Fibroblast of skin of scalp (primary cell): ENCODE measurements around the gene PKD2.

ENCODE experiments used
- DNase-seq: peaks from one replicate; pipeline ENCODE4 v3.0.0-alpha.2; 2013

Gene PKD2

DNA sequence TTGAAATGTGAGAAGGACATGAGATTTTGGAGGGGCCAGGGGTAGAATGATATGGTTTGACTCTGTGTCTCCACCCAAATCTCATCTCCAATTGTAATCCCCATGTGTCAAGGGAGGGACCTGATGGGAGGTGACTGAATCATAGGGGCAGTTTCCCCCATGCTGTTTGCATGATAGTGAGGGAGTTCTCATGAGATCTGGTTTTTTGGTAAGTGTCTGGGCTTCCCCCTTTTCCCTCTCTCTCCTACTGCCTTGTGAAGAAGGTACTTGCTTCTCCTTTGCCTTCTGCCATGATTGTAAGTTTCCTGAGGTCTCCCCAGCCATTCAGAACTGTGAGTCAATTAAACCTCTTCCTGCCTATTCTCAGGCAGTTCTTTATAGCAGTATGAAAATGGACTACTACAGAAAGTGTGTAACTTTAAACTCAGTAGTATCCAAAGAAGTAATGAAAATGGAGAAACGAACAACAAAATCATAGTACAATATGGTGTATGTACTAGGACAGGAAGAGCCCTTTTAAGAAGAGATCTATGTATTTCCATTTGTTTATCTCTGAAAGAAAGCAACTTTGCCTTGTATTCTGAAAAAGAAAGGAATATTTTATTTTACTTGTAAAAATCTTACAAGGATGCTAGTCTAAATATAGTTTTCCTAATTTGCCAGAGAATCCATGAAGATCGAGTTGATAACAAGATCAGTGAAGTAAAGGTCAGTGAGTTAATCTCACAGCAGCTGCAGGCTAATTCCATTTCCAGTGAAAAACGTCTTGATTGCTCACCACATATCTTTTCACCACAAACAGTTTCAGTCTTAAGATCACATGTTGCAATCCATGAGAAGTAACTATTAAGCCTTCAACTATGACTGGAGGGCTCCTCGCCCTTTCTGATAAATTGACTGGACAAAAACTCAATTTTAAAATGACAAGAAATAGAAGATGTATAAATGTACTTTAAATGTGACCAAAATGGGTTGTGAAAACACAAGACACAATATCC is 20.5 kb downstream of the PKD2 start:
- peak; percentile 80 for DNase-seq

DNA sequence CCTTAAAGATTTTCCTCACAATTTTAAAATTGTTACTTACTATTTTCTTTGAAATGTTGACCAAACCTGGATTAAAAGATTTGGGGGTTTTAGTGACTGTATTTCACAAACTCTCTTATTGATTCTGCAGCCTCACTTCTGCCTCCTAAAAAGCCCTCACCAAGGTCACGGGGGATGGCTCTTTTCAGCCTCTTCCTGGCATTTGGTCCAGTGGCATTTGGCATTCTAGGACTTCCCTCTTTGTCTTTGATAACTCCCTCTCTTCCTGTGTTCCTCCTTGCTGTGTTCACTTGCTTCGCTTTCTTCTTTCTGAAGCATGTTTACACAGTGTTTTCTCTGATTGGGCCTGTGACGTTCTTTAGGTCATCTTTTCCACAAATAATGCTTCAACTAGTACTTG is 21.5 kb downstream of the PKD2 start:
- DNase-seq, result no peak

DNA sequence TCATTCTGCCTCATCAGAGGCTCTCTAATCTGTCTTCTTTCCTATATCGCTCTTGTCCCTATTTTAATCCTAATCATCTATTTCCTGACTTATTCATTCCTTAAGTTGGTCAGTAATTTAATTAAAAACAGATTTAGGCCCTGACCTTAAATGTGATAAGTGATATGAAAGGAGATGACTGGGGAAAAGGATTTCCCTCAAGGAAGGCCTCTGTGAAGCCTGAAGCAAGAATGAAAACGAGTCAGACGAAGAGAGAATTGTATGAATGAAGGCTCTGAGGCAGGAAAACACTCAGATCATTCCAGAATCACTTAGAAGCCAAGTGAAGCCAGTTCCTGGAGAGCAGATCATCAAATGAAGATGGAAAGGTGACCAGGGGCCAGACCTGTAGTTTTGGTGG is 22.1 kb downstream of the PKD2 start:
- DNase-seq, result no peak

DNA sequence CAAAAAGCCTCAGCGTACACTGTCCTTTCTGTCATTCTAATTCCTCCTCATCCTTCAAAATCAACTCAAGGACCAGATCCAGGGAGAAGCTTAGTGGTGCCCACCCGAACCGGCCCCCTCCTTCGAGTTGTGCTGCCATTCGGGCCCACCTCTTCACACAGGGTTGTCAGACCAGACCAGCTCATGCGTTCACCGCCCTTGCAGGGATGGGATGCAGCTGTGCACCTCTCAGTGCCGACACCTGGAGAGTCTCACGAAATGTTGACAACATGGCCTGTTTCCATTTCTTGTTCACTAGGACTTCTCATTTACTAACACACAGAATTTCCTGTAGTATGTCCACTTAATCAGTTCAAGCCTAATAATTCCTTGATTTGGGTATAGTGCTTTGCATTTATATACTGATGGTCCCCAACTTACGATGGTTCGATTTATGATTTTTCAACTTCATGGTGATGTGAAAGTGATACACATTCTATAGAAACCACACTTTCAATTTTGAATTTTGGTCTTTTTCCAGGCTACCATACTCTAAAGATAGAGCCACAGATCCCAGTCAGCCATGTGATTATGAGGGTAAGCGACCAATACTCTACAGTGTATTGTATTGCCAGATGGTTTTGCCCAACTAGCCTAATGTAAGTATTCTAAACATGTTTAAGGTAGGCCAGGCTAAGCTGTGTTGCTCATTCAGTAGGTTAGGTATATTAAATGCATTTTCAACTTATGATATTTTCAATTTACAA is 23.3 kb downstream of the PKD2 start:
- no peak for DNase-seq

DNA sequence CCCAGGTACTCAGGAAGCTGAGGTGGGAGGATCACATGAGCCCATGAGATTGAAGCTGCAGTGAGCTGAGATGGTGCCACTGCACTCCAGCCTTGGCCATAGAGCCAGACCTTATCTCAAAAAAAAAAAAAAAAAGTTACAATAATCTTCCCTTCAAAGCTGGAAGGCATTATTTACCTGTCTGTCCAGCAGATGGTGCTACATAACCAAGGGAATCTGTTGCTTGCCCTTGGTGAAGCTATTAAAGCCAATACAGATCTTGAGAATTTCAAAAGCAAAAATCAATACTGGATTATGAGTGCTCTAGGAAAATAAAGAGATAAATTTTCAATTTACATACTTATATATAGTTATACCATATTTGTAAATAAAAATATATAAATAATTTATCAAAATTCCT is 25.9 kb downstream of the PKD2 start:
- peak; percentile 64 for DNase-seq

DNA sequence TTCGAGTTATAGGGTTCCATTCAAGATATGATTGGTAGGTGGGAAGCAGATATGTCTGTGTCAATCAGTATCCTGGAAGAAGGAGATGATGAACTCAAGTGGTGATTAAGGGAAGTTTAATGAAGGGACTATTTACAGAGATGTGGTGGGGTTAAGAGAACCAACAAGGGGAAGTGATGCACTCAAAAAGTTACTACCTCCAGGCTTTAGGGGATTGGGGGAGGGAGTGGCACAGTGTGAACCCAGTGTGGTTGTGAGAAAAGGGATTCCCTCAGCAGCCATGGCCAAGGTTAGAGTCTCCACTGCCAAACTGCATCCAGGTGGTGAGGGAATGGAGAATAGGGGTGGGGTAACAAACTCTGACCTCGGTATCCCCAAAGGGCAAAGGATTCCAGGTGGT is 27.9 kb downstream of the PKD2 start:
- DNase-seq, result no peak

DNA sequence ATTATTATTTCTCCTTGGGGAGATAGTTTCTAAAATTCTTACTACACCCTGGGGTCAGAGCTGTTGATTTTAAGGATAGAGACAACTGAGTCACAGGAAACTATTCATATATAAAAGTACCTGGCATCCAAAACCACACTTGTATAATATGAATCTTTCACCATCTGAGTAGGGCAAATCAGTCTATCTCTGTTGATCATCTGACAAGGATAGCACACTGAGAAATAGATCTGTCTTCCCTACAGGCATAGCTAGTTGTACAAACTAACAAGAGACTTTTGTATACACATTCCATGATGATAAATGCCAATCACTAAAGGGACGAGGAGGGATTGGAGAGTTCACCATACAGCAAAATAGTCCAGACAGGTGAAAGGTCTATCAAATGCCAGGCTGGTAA is 30.0 kb downstream of the PKD2 start:
- no peak for DNase-seq

DNA sequence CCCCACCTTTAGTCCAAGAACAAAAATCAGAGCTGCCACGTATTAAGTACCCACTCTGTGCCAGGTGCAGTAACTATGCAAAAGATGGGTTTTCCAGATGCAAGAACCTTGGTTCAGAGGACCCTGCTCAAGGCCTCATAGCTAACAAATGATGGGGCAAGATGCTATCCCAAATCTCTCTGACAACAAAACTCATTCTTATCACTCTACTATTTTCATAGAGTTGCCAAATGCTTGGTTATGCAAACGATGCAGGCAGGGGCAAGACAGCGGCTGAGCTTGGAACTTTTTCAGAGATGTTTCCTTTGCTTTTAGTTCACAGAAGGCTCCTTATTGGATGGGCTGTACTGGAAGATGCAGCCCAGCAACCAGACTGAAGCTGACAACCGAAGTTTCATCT is 30.5 kb downstream of the PKD2 start:
- no peak for DNase-seq

DNA sequence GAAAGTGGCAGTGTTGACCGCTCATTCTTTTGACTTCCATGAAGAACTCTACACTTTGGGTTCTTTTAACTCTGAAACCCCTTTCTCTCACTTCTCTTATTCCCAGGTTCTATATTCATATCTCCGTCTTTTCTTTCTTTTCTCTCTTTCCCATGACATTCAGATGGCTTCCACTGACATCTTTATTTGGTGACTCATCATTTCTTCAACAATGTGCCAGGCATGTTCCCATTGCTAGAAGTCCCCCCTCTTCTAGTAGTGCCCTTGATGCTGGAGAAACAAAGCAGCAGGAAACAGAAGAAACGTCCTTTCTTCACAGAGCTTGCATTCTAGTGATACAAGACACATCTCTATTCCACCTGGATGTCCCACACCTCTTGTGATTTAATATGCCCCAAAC is 33.3 kb downstream of the PKD2 start:
- DNase-seq, result peak; percentile 17

DNA sequence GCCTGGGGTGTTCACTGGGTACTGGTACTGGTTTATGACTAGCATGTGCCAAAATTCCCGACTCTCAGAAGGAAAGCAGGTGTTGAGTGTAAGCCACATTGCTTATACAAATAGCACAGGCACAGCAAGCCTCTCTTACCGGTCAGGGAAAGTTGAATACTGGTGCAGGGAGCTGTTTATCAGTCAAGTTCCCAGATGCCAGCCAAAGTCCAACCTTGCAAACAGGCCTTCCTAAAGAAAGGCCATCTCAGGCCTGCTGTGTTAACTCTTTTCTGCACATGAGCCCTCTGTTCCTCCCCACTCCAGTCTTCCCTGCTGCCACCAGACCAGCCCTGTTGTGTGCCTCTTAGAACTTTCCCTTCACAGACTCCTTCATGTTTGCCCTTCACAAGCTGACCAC is 34.2 kb downstream of the PKD2 start:
- no peak for DNase-seq

DNA sequence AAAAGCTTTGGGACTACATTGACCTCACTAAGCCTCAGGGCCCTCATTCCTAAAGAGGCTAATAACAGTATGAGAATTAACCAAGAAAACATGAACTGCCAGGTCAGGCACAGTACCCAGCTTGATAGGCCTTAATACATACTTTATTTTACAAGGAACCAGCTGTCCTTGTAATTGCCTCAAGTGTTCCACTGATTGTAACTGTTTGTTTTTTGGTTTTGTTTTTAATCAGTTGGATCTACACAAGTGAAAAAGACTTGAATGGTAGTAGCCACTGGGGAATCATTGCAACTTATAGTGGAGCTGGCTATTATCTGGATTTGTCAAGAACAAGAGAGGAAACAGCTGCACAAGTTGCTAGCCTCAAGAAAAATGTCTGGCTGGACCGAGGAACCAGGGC is 35.6 kb downstream of the PKD2 start:
- DNase-seq, result no peak

DNA sequence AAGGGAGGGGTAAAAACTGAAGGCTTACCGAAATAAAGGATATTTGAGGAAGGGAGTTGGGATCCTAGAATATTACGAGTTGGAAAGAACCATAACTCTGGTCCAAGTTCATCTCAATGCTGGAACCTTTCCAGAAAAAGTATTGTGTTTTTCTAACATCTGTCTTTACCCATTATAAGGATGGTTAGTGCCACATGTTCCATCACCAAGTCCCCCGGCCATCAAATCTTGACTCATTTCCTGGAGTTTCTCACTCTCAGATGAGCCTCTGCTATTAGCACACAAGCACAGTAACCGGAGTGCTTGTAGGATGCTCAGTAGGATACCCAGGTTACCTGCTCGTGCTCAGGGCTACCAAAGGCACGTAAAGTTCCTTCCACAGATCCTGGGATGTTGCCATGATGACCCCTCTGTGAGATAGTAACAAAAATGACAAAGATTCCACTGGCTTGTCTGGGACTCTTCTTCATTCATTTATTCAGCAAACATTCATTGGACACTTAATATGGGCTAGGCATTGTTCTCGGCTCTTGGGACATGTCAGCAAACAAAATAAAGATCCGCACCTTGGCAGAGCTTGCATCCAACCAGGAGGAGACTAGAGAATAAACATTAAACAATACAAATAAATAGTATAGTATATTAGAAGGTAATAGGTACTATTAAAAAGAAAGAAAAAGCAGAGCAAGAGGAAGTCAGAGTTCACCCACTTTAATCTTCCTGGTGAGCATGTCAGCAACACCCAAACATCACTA is 36.3 kb downstream of the PKD2 start:
- DNase-seq, result no peak

DNA sequence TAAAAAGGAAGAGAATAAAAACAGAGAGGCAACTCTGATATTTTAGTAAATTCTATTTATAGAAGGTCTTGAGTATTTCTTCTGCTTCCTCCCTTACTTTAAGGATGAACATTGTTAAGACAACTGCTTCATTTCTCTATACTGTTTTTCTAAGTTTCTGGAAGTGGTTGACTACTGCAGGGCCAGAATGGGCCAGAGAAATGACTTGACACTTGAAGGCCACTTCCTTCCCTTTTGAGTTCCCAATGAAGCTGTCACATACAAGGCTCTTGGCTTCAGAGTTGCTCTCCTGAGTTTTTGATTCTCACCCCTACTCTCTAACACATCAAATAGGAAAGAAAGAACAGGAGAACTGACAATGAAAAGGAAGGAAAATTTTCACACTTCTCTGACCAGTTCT is 37.6 kb downstream of the PKD2 start:
- DNase-seq, result no peak

DNA sequence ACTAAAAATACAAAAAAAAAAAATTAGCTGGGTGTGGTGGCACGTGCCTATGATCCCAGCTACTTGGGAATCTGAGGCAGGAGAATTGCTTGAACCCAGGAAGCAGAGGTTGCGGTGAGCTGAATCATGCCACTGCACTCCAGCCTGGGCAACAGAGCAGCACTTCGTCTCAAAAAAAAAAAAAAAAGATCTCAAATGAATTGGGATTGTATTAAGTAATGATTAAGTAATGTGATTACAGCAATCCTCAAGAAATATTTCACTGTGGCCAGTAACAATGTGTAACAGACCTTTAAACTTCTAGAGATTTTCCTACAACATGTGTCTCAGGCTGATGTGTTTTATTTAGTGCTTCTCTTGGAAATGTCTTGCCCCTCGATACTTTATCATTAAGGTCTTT is 46.8 kb downstream of the PKD2 start:
- no peak for DNase-seq

DNA sequence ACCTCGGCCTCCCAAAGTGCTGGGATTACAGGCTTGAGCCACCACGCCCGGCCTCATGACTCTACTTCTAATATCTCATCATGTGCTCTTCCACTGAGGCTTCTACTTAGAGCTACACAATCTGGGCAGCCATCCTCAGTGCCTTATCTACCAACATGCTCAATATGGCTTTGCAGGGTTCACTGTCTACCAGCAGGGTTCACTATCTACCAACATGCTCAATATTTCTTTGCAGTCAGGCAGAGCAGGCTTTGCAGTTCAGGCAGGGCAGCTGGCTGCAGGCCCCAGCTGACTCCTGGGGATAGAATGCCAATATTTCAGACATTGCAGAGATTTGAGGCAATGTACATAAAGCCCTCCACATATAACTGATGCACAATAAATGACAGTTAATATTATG is 47.5 kb downstream of the PKD2 start:
- DNase-seq, result peak; percentile 28

DNA sequence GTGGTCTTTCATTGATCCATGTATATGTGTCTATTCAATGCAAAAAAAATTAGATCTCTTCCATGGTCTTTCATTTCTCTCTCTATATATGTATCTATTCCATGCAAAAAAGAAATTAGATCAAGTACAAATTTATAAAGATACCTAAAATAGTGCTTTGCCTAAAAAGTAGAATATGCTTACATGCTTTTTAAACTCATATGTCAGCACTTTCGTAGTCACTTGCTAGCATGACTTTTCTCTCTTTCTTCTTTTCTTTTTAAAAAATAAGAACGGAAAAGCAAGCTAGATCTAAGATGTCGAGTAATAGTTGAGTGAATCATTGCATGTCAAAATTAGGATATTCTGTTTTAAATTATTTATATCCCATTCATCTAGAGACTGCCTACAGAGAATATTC is 50.9 kb downstream of the PKD2 start:
- DNase-seq, result no peak

DNA sequence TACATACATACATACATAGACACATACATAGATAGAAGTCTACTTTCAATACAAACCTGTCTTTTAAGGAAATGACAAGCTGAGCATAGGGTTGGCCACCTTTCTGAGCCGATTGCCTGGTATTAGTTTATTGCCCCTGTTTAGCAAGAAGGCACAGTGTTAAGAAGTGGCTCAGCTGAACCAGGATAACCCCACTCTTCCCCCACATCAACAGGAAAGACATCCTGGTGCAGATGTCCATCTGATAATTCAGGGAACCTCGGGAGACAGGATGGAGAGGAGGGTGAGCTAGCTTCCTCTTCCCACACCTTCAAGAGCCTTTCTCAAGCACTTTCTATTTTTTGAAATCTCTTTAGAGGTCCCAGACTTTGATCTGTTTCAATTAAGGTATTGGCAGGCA is 52.3 kb downstream of the PKD2 start:
- no peak for DNase-seq

DNA sequence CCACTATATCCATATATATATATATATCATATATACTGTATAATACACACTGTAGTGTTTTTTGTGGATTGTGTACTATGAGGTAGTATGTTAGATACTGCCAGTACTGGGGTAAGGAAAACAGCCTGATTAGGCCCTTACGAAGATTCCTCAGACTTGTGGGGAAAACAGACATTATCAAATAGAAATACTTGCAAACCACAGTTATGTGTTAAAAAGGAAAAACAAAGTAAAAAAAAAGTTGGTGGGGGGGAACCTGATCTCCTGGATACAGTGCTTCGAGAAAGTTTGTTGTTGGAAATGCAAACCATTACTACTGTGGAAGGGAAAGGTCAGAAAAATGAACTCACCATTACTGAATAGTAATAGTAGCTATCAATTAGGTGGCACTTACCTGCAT is 53.0 kb downstream of the PKD2 start:
- no peak for DNase-seq

DNA sequence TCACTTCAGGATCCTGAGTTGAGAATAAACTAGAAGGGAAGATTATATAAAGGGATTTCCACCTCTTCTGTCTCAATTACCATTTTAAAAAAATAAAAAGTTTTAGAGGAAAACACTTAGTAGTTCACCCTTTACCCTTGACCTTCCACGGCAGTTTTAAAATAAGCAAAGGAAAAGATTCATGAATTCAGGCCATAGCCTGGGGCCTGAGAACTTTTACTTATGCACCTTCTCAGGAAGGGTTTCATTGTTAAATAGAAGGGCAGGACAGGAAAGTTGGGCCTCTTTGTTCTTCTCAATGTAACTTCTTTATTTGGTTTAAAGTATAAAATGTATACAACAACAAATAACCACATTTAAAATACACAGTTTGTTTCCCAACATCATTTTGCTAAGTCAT is 54.9 kb downstream of the PKD2 start:
- no peak for DNase-seq

DNA sequence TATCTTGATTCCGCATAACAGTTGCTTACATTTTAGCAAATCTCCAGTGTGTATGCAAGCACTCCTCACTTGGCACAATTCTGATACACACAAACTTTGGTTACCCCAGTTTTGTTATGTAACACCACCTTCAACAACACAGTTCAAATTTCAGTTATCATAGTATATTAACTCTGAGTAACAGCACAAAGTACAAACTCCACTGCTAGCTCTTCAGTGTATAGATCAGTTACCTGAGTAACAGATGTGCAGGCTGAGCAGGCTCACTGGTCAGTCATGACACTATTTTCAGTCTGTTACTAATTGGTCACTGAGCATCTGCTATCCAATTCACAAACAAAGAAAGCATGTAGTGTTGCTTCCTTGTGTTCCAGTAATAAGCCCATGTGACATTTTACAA is 55.4 kb downstream of the PKD2 start:
- no peak for DNase-seq

DNA sequence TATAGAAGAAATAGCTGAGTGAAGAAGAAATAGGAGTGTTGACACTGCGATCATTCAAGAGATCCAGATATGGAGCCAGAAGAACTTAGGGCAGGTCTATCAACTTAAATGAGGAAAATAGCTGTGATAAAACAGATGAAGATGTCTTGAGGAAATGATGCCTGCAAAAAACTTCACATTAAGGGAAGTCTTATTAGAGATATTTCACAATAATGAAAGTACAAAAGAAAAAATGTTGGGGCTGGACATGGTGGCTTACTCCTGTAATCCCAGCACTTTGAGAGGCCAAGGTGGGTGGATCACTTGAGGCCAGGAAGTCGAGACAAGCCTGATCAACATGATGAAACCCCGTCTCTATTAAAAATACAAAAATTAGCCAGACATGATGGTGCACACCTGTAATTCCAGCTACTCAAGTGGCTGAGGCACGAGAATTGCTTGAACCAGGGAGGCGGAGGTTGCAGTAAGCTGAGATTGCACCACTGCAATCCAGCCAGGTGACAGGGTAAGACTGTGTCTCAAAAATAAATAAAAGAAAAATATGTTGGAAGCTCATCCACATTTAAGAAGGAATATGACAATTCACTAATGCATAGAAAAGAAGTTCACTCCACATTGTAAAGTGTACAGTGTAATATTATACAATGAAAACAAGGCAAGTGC is 56.3 kb downstream of the PKD2 start:
- DNase-seq, result no peak

DNA sequence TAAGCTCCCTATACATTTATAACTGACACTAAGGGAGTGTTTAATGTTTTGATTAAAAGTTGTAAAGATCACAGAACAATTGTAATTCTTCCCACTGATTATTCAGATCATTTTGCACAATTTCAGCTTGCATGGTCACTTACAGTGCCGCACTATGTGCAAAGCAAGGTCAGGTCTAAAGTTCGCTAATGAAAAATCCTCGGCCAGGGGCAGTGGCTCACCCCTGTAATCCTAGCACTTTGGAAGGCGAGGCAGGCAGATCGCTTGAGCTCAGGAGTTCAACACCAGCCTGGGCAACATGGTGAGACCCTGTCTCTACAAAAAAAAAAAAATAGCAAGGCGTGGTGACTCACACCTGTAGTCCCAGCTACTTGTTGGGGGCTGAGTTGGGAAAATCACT is 57.0 kb downstream of the PKD2 start:
- DNase-seq, result no peak

DNA sequence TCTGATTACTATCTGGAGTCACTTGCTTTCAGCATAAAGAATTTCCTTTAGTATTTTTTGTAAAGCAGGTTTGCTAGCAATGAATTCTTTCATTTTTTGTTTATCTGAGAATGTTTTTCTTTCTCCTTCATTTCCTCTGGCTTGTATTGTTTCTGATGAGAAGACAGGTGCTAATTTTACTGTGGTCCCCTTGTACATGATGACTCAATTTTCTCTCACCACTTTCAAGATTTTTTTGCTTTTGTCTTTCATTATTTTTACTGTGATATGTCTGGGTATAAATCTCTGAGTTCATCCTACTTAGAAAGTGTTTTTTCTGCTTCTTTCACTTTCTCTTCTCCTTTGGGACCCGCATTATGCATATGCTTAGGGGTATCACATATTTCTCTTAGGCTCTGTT is 62.6 kb downstream of the PKD2 start:
- DNase-seq, result no peak
